A549 (cell line): ENCODE data around the gene USP6NL. TPM values are rescaled to one million over a fixed set of nuclear protein-coding genes. Genes with fewer than 3 reads are reported as not detected.

Experiments used
- ATAC-seq, 2 experiments: fragments of 200-7000 bp in 1 of 2; fragments of >200 bp in 1 of 2; cut with Nextera tagmentation in 1 of 2; cut with Tn5 transposase in 1 of 2; 3 replicates each; pipeline versions ENCODE4 v1.8.0 to v1.9.1; 2018 to 2020; ENCODE audit warnings: mild to moderate bottlenecking in 1 of 2, moderate library complexity in 1 of 2
- CTCF ChIA-PET: fragments of 300-600 bp; sonication (Branson Sonifier 250); formaldehyde crosslinking; extraction: SDS; loops from one replicate; lab custom pipeline; 2021; ENCODE audit warnings: antibody characterized with exemption, inconsistent platforms; lab: Yijun Ruan, JAX
- POLR2A ChIA-PET: fragments of 350-600 bp; formaldehyde crosslinking; extraction: SDS; loops from one replicate; lab custom pipeline; 2021; ENCODE audit warnings: antibody characterized with exemption, inconsistent platforms; lab: Yijun Ruan, JAX
- DNase-seq, 2 experiments: peaks; one replicate each; pipeline versions ENCODE4 v3.0.0 to v3.0.0-alpha.2; 2011 to 2016; ENCODE audit warnings: low read depth in 1 of 2, low spot score in 1 of 2
- FAIRE-seq: peaks from 2 replicates; lab custom pipeline; 2011; peaks lifted over from hg19 to GRCh38; lab: Jason Lieb, UNC
- H3K27ac ChIP-seq, 2 experiments: fragments of >200 bp; sonication (Bioruptor Twin); formaldehyde crosslinking; 3 replicates each; pipeline ENCODE4 v1.5.1; 2016 to 2017
- H3K4me1 ChIP-seq: fragments of >200 bp; sonication (Bioruptor Twin); formaldehyde crosslinking; 3 replicates; pipeline ENCODE4 v1.6.1; 2016
- H3K4me2 ChIP-seq: fragments of >200 bp; sonication (Bioruptor Twin); formaldehyde crosslinking; 3 replicates; pipeline ENCODE4 v1.6.1; 2016
- H3K4me3 ChIP-seq: fragments of >200 bp; sonication (Bioruptor Twin); formaldehyde crosslinking; 3 replicates; pipeline ENCODE4 v1.5.1; 2016
- H3K9me3 ChIP-seq: fragments of >200 bp; sonication (Bioruptor Twin); formaldehyde crosslinking; 3 replicates; pipeline ENCODE4 v1.6.1; 2016
- BHLHE40 ChIP-seq: IDR thresholded peaks from 2 replicates; pipeline ENCODE4 v1.6.1; 2012; ENCODE audit warnings: low read depth, low read length, inconsistent platforms
- CBX2 ChIP-seq: fragments of 200-600 bp; sonication (generic); IDR thresholded peaks from 2 replicates; pipeline ENCODE4 v1.6.1; 2016; ENCODE audit warnings: low read depth, mild to moderate bottlenecking, borderline replicate concordance
- CBX8 ChIP-seq: fragments of 200-600 bp; sonication (generic); IDR thresholded peaks from 2 replicates; pipeline ENCODE4 v1.6.1; 2016
- CHD2 ChIP-seq: fragments of 150-350 bp; IDR thresholded peaks from 2 replicates; pipeline ENCODE4 v1.6.1; 2014; ENCODE audit warnings: low read length; ENCODE audit not compliant: partially characterized antibody
- EHF ChIP-seq: fragments of 250-450 bp; sonication (Bioruptor Pico); IDR thresholded peaks from 2 replicates; pipeline ENCODE4 v1.5.0; 2020; ENCODE audit warnings: mild to moderate bottlenecking
- FOSB ChIP-seq: fragments of 250-450 bp; sonication (Bioruptor Pico); IDR thresholded peaks from 2 replicates; pipeline ENCODE4 v1.5.0; 2020; ENCODE audit warnings: mild to moderate bottlenecking, moderate library complexity
- HES2 ChIP-seq: fragments of >200 bp; sonication (Bioruptor Twin); formaldehyde crosslinking; IDR thresholded peaks from 2 replicates; pipeline ENCODE4 v1.6.1; 2016
- HEYL ChIP-seq: fragments of 250-450 bp; sonication (Bioruptor Pico); IDR thresholded peaks from 2 replicates; pipeline ENCODE4 v1.8.0; 2021; ENCODE audit warnings: mild to moderate bottlenecking, moderate library complexity
- HMGXB4 ChIP-seq: fragments of 250-450 bp; sonication (Bioruptor Pico); IDR thresholded peaks from 2 replicates; pipeline ENCODE4 v1.5.0; 2021; ENCODE audit warnings: mild to moderate bottlenecking, moderate library complexity, borderline replicate concordance
- HOXB13 ChIP-seq: fragments of 250-450 bp; sonication (Bioruptor Pico); IDR thresholded peaks from 2 replicates; pipeline ENCODE4 v1.5.0; 2020; ENCODE audit warnings: low read depth, mild to moderate bottlenecking, moderate library complexity
- MYC ChIP-seq: IDR thresholded peaks from 2 replicates; pipeline ENCODE4 v1.6.1; 2012; ENCODE audit warnings: mild to moderate bottlenecking, inconsistent platforms, low read length, improper control_type of control experiment, borderline replicate concordance
- NFE2L2 ChIP-seq: fragments of 150-350 bp; conservative IDR thresholded peaks from 2 replicates; pipeline ENCODE4 v1.6.1; 2014; ENCODE audit warnings: low read length
- NPAS2 ChIP-seq: fragments of 250-450 bp; sonication (Bioruptor Pico); IDR thresholded peaks from 2 replicates; pipeline ENCODE4 v1.8.0; 2022; ENCODE audit warnings: mild to moderate bottlenecking, moderate library complexity, borderline replicate concordance
- NR3C1 ChIP-seq: fragments of >200 bp; sonication (Bioruptor Twin); formaldehyde crosslinking; IDR thresholded peaks from 3 replicates; pipeline ENCODE4 v1.6.1; 2017
- PHF8 ChIP-seq: fragments of 200-600 bp; sonication (generic); IDR thresholded peaks from 2 replicates; pipeline ENCODE4 v1.6.1; 2016; ENCODE audit warnings: low read depth, mild to moderate bottlenecking, antibody characterized with exemption, moderate library complexity, borderline replicate concordance
- RCOR1 ChIP-seq: fragments of 150-350 bp; IDR thresholded peaks from 2 replicates; pipeline ENCODE4 v1.6.1; 2014; ENCODE audit warnings: antibody characterized with exemption, low read length, low read depth
- RFX5 ChIP-seq: fragments of 450-650 bp; IDR thresholded peaks from 2 replicates; pipeline ENCODE4 v1.7.1; 2014; ENCODE audit warnings: antibody characterized with exemption, mild to moderate bottlenecking, moderate library complexity
- TP53 ChIP-seq: fragments of 250-450 bp; sonication (Bioruptor Pico); IDR thresholded peaks from 2 replicates; pipeline ENCODE4 v1.5.0; 2021; ENCODE audit warnings: mild to moderate bottlenecking, moderate library complexity
- ZC3H11A ChIP-seq: fragments of 450-650 bp; IDR thresholded peaks from 2 replicates; pipeline ENCODE4 v1.6.1; 2014; ENCODE audit warnings: antibody characterized with exemption, mild to moderate bottlenecking
- ZSCAN20 ChIP-seq: fragments of 250-450 bp; sonication (Bioruptor Pico); IDR thresholded peaks from 2 replicates; pipeline ENCODE4 v1.8.0; 2022; ENCODE audit warnings: mild to moderate bottlenecking, moderate library complexity
- WGBS: methylation state at CpG from one replicate; pipeline ENCODE4 v1.1.6; 2017; ENCODE audit errors: missing lambda C conversion rate; 5-methylcytosine and 5-hydroxymethylcytosine counted together
- polyA plus RNA-seq, 4 experiments: library from polyadenylated mRNA; depleted of rRNA in 3 of 4; stranded (reverse); fragments of >200 nt; fragmentation: RNase III in 1 of 4; extraction: RNeasy Plus Mini Kit Qiagen cat#74134 plus additional on column Dnase treatment in 1 of 4; gene quantifications; 2 replicates in 3 of 4; 3 replicates in 1 of 4; pipeline ENCODE4 v1.2.3, GENCODE V29; 2011 to 2017
- TF ChIP-seq, protein P1 (sequence below): fragments of >200 bp; sonication (Bioruptor Twin); formaldehyde crosslinking; IDR thresholded peaks from 3 replicates; pipeline ENCODE4 v1.6.1; 2016
- TF ChIP-seq, protein P2 (sequence below): fragments of 250-450 bp; sonication (Bioruptor Pico); IDR thresholded peaks from 2 replicates; pipeline ENCODE4 v1.5.0; 2020; ENCODE audit warnings: low read depth, mild to moderate bottlenecking, moderate library complexity

USP6NL gene
- polyA plus RNA-seq, 2 of the 4 experiments (the other 2 are of a cell fraction), result 10.6 to 18.2 TPM

DNA sequence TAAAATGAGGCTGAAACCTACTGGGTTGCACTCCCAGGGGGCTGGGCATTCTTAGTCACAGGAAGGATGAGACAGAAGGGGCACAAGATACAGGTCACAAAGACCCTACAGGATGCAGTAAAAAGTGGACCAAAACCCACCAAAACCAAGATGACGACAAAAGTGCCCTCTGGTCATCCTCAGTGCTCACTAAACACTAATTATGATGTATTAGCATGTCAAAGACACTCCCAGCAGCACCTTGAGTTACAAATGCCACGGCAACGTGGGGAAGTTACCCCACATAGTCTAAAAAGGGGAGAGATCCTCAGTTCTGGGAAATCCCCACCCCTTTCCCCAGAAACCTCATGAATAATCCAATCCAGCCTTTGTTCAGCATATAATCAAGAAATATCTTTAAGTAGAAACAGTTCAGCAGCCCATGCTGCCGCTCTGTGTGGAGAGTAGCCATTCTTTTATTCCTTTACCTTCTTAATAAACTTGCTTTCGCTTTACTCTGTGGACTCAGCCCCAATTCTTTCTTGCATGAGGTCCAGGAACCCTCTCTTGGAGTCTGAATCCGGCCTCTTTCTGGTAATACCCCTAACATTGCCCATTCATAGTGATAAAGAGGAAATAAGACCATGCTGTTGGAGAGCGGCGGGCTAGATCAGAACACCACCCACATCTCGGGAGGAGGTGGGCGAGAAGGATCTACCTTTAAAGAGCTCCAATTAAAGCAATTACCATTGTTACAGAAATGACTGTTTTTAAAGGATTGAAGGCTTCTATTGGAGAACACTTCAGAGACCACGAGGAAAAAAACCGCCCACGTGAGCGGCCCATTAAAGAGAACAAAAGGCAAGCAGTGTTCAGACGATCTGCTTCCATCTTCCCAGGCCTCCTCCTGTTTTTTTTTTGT is 170.9 kb downstream of the USP6NL start:
- ATAC-seq, result no peak
- CTCF ChIA-PET, result interaction anchor here (1.0 to 1.4 kb wide), 3 partner anchors 11 to 317 kb away, joined by 3 to 5 read pairs (median 5); no protein-coding TSS in a partner anchor
- 47% methylated on average over 15 of the region's 15 CpGs for WGBS
- Histone ChIP-seq H3K4me2 (no peak overlapping the region), H3K4me3 (no peak overlapping the region), H3K9me3 (no peaks in the 10 kb centered on the region), H3K4me1 (no peaks in the 10 kb centered on the region), H3K27ac (no peak overlapping the region)
- TF ChIP-seq TP53 (CRISPR knock-in tag) (no peak), ZSCAN20 (CRISPR knock-in tag) (no peak), BHLHE40 (no peak), CHD2 (no peak), NR3C1 (no peak), HOXB13 (CRISPR knock-in tag) (no peak)
- TF ChIP-seq, protein P1, sequence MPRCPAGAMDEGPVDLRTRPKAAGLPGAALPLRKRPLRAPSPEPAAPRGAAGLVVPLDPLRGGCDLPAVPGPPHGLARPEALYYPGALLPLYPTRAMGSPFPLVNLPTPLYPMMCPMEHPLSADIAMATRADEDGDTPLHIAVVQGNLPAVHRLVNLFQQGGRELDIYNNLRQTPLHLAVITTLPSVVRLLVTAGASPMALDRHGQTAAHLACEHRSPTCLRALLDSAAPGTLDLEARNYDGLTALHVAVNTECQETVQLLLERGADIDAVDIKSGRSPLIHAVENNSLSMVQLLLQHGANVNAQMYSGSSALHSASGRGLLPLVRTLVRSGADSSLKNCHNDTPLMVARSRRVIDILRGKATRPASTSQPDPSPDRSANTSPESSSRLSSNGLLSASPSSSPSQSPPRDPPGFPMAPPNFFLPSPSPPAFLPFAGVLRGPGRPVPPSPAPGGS, result no peak
- no peak for DNase-seq
- FAIRE-seq, result no peak
- POLR2A ChIA-PET, result no interaction called here

DNA sequence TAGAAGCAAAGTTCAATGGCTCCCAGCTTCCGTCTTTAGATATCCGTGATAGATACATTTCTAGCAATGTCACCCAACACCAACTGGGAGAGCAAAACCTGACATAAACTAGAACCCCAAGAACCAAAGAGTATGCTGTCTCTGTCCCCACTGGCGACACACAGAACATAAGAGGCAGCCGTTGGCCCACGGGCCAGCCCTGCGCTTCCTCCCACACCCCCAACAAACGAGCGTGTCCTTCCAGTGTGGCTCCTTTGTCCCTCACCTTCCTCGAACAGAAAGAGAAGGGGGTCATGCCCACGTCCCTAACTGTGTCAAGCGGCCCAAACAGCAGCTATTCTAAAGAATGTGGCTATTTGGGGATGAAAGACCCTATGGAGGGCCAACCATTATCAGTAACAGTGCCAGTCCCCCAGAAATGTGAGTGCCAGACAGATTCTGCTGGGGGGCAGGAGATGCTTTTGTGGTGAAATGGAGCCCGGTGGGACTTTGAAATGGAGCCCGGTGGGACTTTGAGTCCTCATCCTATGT is 171.9 kb downstream of the USP6NL start:
- DNase-seq, result no peak

DNA sequence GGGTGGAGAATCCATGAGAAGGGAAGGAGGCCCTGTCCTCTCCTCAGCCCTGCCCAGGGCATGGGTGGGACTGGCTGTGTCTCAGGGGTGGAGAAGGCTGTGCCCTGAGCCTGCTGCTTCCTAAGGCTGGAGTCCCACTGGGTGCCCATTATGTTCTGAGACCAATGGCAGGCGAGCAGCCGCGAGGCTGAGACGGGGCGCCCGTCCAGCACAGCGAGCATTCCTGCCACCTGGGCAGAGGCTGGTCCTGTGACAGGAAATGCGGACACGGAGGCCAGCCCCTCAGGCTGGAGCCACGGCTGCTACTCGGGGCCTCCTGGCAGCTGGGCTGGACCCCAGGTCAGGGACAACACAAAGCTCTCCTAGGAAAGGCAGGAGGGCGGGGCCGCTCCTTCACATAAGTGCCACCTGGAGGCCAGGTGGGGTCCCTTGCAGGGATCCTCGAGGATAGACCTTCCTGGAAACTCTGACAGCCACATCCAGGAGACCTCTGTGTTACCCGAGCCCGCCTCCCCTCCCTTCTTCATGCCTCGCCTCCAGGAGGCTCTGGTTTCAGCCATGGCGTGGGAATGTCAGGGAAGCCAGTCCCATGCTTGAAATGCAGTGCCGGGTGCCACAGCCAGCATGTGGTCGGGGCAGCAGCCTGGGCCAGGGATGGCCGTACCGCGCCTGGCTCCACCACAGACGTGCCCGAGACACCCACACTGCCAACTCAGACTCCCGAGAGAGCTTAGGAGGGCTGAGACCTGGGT is 173.9 kb downstream of the USP6NL start:
- no peaks in the 10 kb centered on the region for H3K9me3 ChIP-seq
- CTCF ChIA-PET, result interaction anchor here (1.8 kb wide), 1 partner anchor 13 kb away, joined by 4 read pairs; no protein-coding TSS in a partner anchor
- no peak overlapping the region for H3K27ac ChIP-seq
- 48% methylated on average over 20 of the region's 26 CpGs for WGBS
- POLR2A ChIA-PET, result no interaction called here
- H3K4me2 ChIP-seq, result no peak overlapping the region
- DNase-seq (no peak), ATAC-seq (no peak), FAIRE-seq (no peak)
- no peak overlapping the region for H3K4me3 ChIP-seq
- H3K4me1 ChIP-seq, result no peaks in the 10 kb centered on the region
- TF ChIP-seq HMGXB4 (CRISPR knock-in tag), result no peak
- no peak for TF ChIP-seq CBX2
- TF ChIP-seq FOSB (CRISPR knock-in tag), result no peak
- no peak for TF ChIP-seq HES2
- TF ChIP-seq PHF8, result no peak
- TF ChIP-seq, protein P2, sequence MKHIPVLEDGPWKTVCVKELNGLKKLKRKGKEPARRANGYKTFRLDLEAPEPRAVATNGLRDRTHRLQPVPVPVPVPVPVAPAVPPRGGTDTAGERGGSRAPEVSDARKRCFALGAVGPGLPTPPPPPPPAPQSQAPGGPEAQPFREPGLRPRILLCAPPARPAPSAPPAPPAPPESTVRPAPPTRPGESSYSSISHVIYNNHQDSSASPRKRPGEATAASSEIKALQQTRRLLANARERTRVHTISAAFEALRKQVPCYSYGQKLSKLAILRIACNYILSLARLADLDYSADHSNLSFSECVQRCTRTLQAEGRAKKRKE (CRISPR knock-in tag), result no peak
- no peak for TF ChIP-seq CBX8
- TF ChIP-seq EHF (CRISPR knock-in tag), result no peak
- no peak for TF ChIP-seq ZC3H11A
- TF ChIP-seq NPAS2 (CRISPR knock-in tag), result no peak
- no peak for TF ChIP-seq HEYL (CRISPR knock-in tag)
- no peak for TF ChIP-seq RCOR1
- TF ChIP-seq RFX5, result no peak
- TF ChIP-seq NFE2L2, result no peak
- TF ChIP-seq CHD2, result no peak

More for the DNA sequence above, 171.9 kb downstream of the USP6NL start:
- Histone ChIP-seq H3K4me3 (no peak overlapping the region), H3K27ac (no peak overlapping the region), H3K4me1 (no peaks in the 10 kb centered on the region), H3K9me3 (no peaks in the 10 kb centered on the region)
- ATAC-seq, result no peak
- 45% methylated on average over 13 of the region's 13 CpGs for WGBS
- CTCF ChIA-PET, result interaction anchor here (1.0 kb wide), 1 partner anchor 21 kb away, joined by 5 read pairs; no protein-coding TSS in a partner anchor
- POLR2A ChIA-PET, result no interaction called here
- FAIRE-seq, result no peak
- no peak for TF ChIP-seq HMGXB4 (CRISPR knock-in tag)
- TF ChIP-seq MYC, result no peak
- TF ChIP-seq, all 56 proteins: peak for 0
- no peak overlapping the region for H3K4me2 ChIP-seq
